ENCODE data around the gene FGF14. TPM values are rescaled to one million over a fixed set of nuclear protein-coding genes. Genes with fewer than 3 reads are reported as not detected.

Gene FGF14
- total RNA-seq, 1 donor from 2014 or later: 0.22 TPM

DNA sequence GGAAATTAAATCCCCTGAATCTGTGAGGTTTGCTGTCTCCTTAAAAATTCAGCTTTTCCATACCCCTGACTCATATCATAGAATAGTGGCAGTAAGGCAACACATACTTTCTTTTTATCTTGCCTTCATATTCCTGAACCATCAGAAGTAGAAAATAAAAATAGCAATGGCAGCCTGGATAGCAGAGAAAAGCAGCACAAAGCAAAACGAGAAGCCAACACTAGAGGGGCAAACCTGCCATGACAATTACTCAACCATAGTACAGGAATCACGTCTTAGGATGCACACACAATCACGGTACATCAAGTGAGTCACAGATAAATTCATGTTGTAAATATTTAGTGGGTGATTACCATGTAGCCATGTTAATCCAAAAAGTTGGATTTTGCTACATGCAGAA is 606.4 kb downstream of the FGF14 start:
- no peak overlapping the region for H3K4me3 Mint-ChIP-seq (ENCODE audit: unreplicated experiment)
- H3K27ac Mint-ChIP-seq (ENCODE audit: unreplicated experiment): no peak overlapping the region
- no peaks in the 10 kb centered on the region for H3K9me3 Mint-ChIP-seq (ENCODE audit: low read depth)
- H3K4me1 Mint-ChIP-seq (ENCODE audit: low read depth): no peaks in the 10 kb centered on the region
- DNase-seq (ENCODE audit: low spot score): no peak
- H3K27me3 Mint-ChIP-seq (ENCODE audit: low read depth): peaks cover 28% of the 10 kb centered on the region
- no peak for TF ChIP-seq CTCF (IDR thresholded peaks at IDR 0.05)
- peaks cover 5% of the 10 kb centered on the region for H3K36me3 Mint-ChIP-seq (ENCODE audit: low read depth)

GRCh38 chr13:101795025-101795424 is 606.8 kb downstream of the FGF14 start:
- DNase-seq (ENCODE audit: low spot score): no peak
- Mint-ChIP-seq H3K36me3 (ENCODE audit: low read depth) (peaks cover 5% of the 10 kb centered on the region), H3K9me3 (ENCODE audit: low read depth) (no peaks in the 10 kb centered on the region), H3K27ac (ENCODE audit: unreplicated experiment) (no peak overlapping the region), H3K4me1 (ENCODE audit: low read depth) (no peaks in the 10 kb centered on the region), H3K27me3 (ENCODE audit: low read depth) (peaks cover 28% of the 10 kb centered on the region), H3K4me3 (ENCODE audit: unreplicated experiment) (no peak overlapping the region)
- TF ChIP-seq CTCF (IDR thresholded peaks at IDR 0.05): no peak

GRCh38 chr13:101792189-101792588 is 609.7 kb downstream of the FGF14 start:
- DNase-seq (ENCODE audit: low spot score): no peak
- Mint-ChIP-seq H3K27me3 (ENCODE audit: low read depth) (peaks cover 25% of the 10 kb centered on the region), H3K4me3 (ENCODE audit: unreplicated experiment) (no peak overlapping the region), H3K27ac (ENCODE audit: unreplicated experiment) (no peak overlapping the region), H3K9me3 (ENCODE audit: low read depth) (no peaks in the 10 kb centered on the region), H3K36me3 (ENCODE audit: low read depth) (no peaks in the 10 kb centered on the region), H3K4me1 (ENCODE audit: low read depth) (no peaks in the 10 kb centered on the region)
- no peak for TF ChIP-seq CTCF (IDR thresholded peaks at IDR 0.05)

DNA sequence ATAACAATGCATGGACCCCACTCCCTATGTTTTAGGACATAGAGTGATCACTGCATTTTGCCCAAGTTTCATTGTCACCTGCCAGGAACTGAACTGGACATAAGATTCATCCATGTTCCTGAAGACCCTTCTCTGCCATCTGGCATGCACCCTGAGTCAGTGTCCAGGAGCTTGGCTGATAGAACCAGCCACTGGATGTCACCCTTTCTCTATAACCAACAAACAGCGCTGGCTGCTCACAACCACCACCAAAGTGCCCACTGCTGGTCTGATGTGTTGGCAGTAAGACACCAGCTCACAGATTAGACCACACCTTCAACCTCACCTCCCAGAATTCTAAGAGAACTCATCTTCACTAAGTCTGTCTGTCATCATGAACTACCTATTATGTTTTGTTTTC is 616.0 kb downstream of the FGF14 start:
- peaks cover 58% of the 10 kb centered on the region for H3K27me3 Mint-ChIP-seq (ENCODE audit: low read depth)
- H3K4me3 Mint-ChIP-seq (ENCODE audit: unreplicated experiment): no peak overlapping the region
- no peak for DNase-seq (ENCODE audit: low spot score)
- H3K36me3 Mint-ChIP-seq (ENCODE audit: low read depth): peaks cover 4% of the 10 kb centered on the region
- no peaks in the 10 kb centered on the region for H3K9me3 Mint-ChIP-seq (ENCODE audit: low read depth)
- peak; percentile 77 for TF ChIP-seq CTCF (IDR thresholded peaks at IDR 0.05)
- H3K27ac Mint-ChIP-seq (ENCODE audit: unreplicated experiment): no peak overlapping the region
- H3K4me1 Mint-ChIP-seq (ENCODE audit: low read depth): no peaks in the 10 kb centered on the region

DNA sequence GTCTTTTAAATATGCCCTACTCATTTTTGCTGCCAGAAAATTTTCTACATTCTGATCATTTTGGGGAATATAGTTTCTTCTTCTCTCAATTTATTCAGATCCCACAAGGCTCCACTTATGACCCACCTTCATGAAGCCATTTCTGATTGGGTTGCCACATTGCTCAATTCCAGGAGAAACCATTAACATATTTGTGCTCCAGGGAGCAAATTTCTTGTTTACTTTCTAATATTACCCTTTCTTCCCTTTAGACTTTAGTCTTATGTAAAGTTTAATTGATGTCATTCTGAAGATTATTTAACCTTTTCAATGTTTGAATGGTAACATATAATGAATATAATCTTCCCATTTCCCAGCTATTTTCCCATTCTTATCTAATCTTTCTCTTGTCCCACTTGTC is 617.5 kb downstream of the FGF14 start:
- no peak for DNase-seq (ENCODE audit: low spot score)
- TF ChIP-seq CTCF (IDR thresholded peaks at IDR 0.05): no peak
- Mint-ChIP-seq H3K27ac (ENCODE audit: unreplicated experiment) (no peak overlapping the region), H3K4me3 (ENCODE audit: unreplicated experiment) (no peak overlapping the region), H3K4me1 (ENCODE audit: low read depth) (no peaks in the 10 kb centered on the region), H3K9me3 (ENCODE audit: low read depth) (no peaks in the 10 kb centered on the region), H3K27me3 (ENCODE audit: low read depth) (peaks cover 58% of the 10 kb centered on the region), H3K36me3 (ENCODE audit: low read depth) (peaks cover 5% of the 10 kb centered on the region)

All from chondrocyte (in vitro differentiated cells).